Measurements from ENCODE around the gene KXD1. TPM values are rescaled to one million over a fixed set of nuclear protein-coding genes. Genes with fewer than 3 reads are reported as not detected.

The KXD1 gene
- total RNA-seq, 2 donors from 2014 or later, result 108 to 115 TPM

DNA sequence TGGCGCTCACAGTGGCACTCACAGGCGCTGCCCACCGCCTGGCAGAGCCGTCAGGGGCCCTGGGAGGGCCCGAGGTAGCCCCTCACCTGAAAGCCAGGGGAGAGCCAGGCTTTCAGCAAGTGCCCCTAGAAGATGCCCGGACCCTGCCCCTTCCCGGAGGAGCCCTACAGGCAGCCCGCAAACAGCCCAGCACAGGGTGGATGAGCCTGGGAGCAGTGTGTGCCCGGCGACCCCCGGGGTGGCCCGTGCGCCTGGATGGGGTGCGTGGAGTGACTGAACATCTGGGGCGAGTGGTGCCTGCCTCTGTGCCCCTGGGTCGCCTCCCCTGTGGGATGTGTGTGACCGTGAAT lies 47.5 kb downstream of the KXD1 start:
- Histone ChIP-seq H3K9ac (ENCODE audit: extremely low read depth, low read length, poor library complexity, severe bottlenecking) (no peak overlapping the region), H3K36me3 (ENCODE audit: control insufficient read depth, insufficient read depth, low read length) (no peaks in the 10 kb centered on the region), H3K4me3 (ENCODE audit: low read length) (no peak overlapping the region), H3K27ac (ENCODE audit: low read depth, low read length) (no peak overlapping the region), H3K9me3 (ENCODE audit: control insufficient read depth, low read length) (no peaks in the 10 kb centered on the region), H3K27me3 (ENCODE audit: control insufficient read depth, insufficient read depth, low read length, poor library complexity, severe bottlenecking) (peaks cover 85% of the 10 kb centered on the region), H3K4me1 (ENCODE audit: control insufficient read depth, insufficient read depth, low read length) (peaks cover 2% of the 10 kb centered on the region)
- Mint-ChIP-seq H3K9me3 (no peaks in the 10 kb centered on the region), H3K4me1 (peaks cover 15% of the 10 kb centered on the region), H3K36me3 (ENCODE audit: low read depth) (no peaks in the 10 kb centered on the region), H3K4me3 (peak overlapping the region; percentile 46), H3K27ac (no peak overlapping the region), H3K27me3 (ENCODE audit: insufficient read depth) (peaks cover 76% of the 10 kb centered on the region)
- no peak for DNase-seq
- TF ChIP-seq, protein P1, sequence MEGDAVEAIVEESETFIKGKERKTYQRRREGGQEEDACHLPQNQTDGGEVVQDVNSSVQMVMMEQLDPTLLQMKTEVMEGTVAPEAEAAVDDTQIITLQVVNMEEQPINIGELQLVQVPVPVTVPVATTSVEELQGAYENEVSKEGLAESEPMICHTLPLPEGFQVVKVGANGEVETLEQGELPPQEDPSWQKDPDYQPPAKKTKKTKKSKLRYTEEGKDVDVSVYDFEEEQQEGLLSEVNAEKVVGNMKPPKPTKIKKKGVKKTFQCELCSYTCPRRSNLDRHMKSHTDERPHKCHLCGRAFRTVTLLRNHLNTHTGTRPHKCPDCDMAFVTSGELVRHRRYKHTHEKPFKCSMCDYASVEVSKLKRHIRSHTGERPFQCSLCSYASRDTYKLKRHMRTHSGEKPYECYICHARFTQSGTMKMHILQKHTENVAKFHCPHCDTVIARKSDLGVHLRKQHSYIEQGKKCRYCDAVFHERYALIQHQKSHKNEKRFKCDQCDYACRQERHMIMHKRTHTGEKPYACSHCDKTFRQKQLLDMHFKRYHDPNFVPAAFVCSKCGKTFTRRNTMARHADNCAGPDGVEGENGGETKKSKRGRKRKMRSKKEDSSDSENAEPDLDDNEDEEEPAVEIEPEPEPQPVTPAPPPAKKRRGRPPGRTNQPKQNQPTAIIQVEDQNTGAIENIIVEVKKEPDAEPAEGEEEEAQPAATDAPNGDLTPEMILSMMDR (conservative IDR thresholded peaks at IDR 0.05), result no peak
- WGBS, 2 experiments (ENCODE audit: insufficient coverage in 1 of 2, insufficient read length in 1 of 2), result 19% methylated on average over 17 of the region's 17 CpGs; no CpG with 5 or more reads in 1 of the 2 experiments

DNA sequence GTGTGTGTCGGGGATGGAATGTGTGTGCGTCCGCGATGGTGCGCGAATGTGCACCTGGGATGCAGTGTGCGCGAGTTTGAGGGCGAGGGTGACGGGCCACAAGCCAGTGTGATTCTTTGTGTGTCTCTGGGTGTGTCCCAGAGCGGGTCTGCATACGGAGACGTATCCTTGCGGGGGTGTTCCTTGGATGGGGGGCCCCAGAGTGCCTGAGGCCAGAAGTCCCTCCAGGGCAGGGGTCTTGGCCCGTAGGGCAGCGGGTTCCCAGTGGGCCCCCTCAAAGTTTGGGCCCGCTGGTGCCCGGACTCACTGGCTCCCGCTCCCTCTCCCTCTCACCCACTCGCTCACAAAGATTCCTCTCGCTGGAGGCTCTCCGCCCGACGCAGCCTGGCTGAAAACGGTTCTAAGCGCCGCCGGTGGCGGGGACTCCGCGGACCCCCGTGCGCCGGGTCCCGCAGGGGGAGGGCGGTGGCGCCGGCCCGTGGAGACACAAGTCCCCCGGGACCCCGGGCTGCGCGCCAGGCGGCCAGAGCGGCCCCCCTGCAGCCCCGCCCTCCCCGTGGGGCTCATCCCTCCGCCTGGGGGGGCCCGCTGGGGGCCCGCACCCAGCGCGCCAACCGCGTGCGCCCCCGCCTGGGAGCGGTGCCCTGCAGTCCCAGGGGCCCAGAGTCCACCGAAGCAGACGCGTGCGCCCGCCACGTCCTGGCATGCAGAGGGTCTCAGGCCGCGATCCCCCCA lies 48.0 kb downstream of the KXD1 start:
- Histone ChIP-seq H3K36me3 (ENCODE audit: control insufficient read depth, insufficient read depth, low read length) (no peaks in the 10 kb centered on the region), H3K4me1 (ENCODE audit: control insufficient read depth, insufficient read depth, low read length) (peaks cover 6% of the 10 kb centered on the region), H3K4me3 (ENCODE audit: low read length) (no peak overlapping the region), H3K27ac (ENCODE audit: low read depth, low read length) (no peak overlapping the region), H3K9ac (ENCODE audit: extremely low read depth, low read length, poor library complexity, severe bottlenecking) (no peak overlapping the region), H3K9me3 (ENCODE audit: control insufficient read depth, low read length) (no peaks in the 10 kb centered on the region), H3K27me3 (ENCODE audit: control insufficient read depth, insufficient read depth, low read length, poor library complexity, severe bottlenecking) (peaks cover 89% of the 10 kb centered on the region)
- Mint-ChIP-seq H3K9me3 (no peaks in the 10 kb centered on the region), H3K36me3 (ENCODE audit: low read depth) (no peaks in the 10 kb centered on the region), H3K4me1 (peaks cover 15% of the 10 kb centered on the region), H3K4me3 (peak overlapping the region; percentile 46), H3K27me3 (ENCODE audit: insufficient read depth) (peaks cover 81% of the 10 kb centered on the region), H3K27ac (no peak overlapping the region)
- TF ChIP-seq, protein P1 (conservative IDR thresholded peaks at IDR 0.05), result no peak
- 2 to 6% methylated on average over 25 to 65 of the region's 65 CpGs for WGBS, 2 experiments (ENCODE audit: insufficient coverage in 1 of 2, insufficient read length in 1 of 2)
- DNase-seq, result peak; percentile 64

DNA sequence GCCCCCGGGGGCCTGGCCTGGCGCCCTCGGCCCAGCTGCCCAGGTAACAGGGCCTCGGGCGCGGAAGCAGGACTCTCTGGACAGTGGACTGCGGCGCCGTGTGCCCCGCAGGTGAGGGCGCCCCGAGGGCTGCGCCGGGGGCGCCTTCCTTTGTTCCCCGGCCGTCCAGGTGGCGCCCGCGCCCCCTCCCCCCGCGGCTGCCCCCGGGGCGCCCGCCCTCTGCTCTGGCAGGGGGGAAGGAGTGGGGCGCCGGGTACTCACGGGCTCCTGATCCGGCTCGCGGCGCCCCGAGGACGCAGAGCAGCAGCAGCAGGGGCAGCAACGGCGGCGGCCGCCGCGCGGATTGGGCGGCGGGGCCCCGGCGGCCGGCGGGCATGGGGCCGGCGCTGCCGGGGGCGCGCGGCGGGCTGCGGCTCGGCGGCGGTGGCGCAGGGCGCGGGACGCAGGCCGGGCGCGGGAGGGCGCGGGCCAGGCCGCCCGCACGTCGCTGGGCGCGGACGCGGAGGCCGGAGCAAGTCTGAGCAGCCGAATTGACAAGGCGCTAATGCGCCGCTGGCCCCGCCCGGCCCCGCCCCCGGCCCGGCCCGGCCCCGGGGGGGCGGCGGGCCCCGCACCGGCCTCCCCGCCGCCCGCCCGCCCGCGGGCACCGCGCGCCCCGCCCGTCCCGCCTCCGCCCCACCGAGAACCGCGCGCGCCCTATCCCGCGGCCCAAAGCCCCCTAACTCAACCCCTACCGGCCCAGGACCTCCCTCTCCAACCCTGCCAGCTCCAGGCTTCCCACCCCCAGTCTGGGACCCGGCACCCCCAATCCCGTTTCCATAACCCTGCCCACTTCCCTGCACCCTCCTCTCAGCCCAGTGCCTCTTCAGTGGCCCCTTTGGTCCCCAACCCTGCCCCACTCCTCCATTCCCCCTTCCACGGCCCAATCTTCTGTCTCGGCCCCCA lies 48.9 kb downstream of the KXD1 start, which contains the start of gene CRLF1:
TSS of gene CRLF1 (minus strand) at position 519 of the 945 bp plus-strand sequence. CDS start at position 376, 143 bp downstream.
- TF ChIP-seq, protein P1 (conservative IDR thresholded peaks at IDR 0.05), result no peak
- no peak within 1 kb of the TSS for H3K9ac ChIP-seq (ENCODE audit: extremely low read depth, low read length, poor library complexity, severe bottlenecking)
- H3K9me3 Mint-ChIP-seq, result no peaks in the 10 kb centered on the region
- WGBS, 2 experiments (ENCODE audit: insufficient coverage in 1 of 2, insufficient read length in 1 of 2), result 1 to 2% methylated on average over 19 to 111 of the region's 116 CpGs
- peaks cover 81% of the 10 kb centered on the region for H3K27me3 Mint-ChIP-seq (ENCODE audit: insufficient read depth)
- H3K4me1 ChIP-seq (ENCODE audit: control insufficient read depth, insufficient read depth, low read length), result peaks cover 6% of the 10 kb centered on the region
- H3K9me3 ChIP-seq (ENCODE audit: control insufficient read depth, low read length), result no peaks in the 10 kb centered on the region
- no peaks in the 10 kb centered on the region for H3K36me3 Mint-ChIP-seq (ENCODE audit: low read depth)
- H3K27ac ChIP-seq (ENCODE audit: low read depth, low read length), result no peak within 1 kb of the TSS
- H3K36me3 ChIP-seq (ENCODE audit: control insufficient read depth, insufficient read depth, low read length), result no peaks in the 10 kb centered on the region
- peaks cover 95% of the 10 kb centered on the region for H3K27me3 ChIP-seq (ENCODE audit: control insufficient read depth, insufficient read depth, low read length, poor library complexity, severe bottlenecking)
- H3K4me3 ChIP-seq (ENCODE audit: low read length), result no peak within 1 kb of the TSS
- H3K27ac Mint-ChIP-seq, result no peak within 1 kb of the TSS
- peak within 1 kb of the TSS; percentile 46 for H3K4me3 Mint-ChIP-seq
- peak; percentile 53 for DNase-seq
- H3K4me1 Mint-ChIP-seq, result peaks cover 19% of the 10 kb centered on the region

Data from endodermal cell (in vitro differentiated cells).